Kidney epithelial cell (primary cell): Measurements from ENCODE around the gene LMF1. TPM values are rescaled to one million over a fixed set of nuclear protein-coding genes. Genes with fewer than 3 reads are reported as not detected.

Experiments used
- DNase-seq: peaks from one replicate; pipeline ENCODE4 v3.0.0-alpha.2; 2010; ENCODE audit warnings: low read depth
- H3K27me3 ChIP-seq: 2 replicates; pipeline ENCODE4 v1.6.0; 2011; ENCODE audit warnings: low read length; ENCODE audit not compliant: control insufficient read depth, insufficient read depth
- H3K36me3 ChIP-seq: 2 replicates; pipeline ENCODE4 v1.5.1; 2011; ENCODE audit warnings: low read length; ENCODE audit not compliant: control insufficient read depth, insufficient read depth
- H3K4me3 ChIP-seq: 2 replicates; pipeline ENCODE4 v1.5.1; 2011; ENCODE audit warnings: low read depth, mild to moderate bottlenecking, control low read depth, low read length
- CTCF ChIP-seq: IDR thresholded peaks from 2 replicates; pipeline ENCODE4 v1.5.1; 2011; ENCODE audit warnings: mild to moderate bottlenecking, moderate library complexity, low read length, control low read depth, inconsistent platforms; ENCODE audit not compliant: insufficient read depth, poor library complexity, severe bottlenecking
- total RNA-seq: library from RNA; depleted of rRNA; stranded (reverse); fragments of >200 nt; gene quantifications from 2 replicates; pipeline ENCODE4 v1.2.3, GENCODE V29; 2015

Gene LMF1
- total RNA-seq, 1 donor from 2014 or later, result 26.3 TPM

DNA sequence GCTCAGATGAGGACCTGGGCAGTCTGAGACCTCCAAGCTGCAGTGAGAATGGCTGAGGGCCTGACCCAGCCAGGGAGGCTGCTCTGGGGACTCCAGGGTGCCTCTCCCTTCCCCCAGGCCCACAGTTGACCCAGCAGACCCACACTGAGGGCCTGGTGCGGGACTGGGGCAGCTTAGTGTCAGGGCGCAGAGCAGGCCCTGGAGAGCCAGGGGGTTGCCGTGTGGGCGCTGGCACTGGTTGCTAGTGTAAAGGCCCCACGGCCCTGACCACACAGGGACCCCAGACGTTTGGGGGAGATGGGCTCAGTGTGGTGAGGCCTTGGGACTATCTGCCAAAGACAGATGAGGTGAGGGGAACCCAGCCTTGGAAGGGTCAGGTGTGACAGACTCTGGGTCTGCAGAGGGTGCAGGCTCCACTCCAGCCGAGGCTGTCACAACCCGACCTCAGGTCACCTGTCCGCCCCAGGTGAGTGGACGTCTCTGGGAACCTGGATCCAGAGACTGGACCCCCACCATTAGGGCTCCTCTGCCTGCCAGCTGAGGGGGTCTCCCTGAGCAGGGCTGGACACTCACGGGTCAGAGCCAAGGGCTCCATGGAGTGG is 119.5 kb downstream of the LMF1 start:
- H3K4me3 ChIP-seq, result no peak overlapping the region
- TF ChIP-seq CTCF, result no peak
- no peaks in the 10 kb centered on the region for H3K27me3 ChIP-seq
- no peak for DNase-seq
- no peaks in the 10 kb centered on the region for H3K36me3 ChIP-seq

DNA sequence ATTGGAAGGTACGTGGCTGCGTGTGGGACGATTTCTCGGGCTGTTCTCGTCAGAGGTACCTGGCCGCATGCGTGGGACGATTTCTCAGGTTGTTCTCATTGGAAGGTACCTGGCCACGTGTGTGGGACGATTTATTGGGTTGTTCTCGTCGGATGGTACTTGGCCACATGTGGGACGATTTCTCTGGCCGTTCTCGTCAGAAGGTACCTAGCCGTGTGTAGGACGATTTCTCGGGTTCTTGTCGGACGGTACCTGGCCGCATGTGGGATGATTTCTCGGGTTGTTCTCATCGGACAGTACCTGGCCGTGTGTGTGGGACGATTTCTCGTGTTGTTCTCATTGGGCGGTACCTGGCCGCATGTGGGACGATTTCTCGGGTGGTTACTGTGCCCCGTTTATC is 120.1 kb downstream of the LMF1 start:
- no peak for TF ChIP-seq CTCF
- no peaks in the 10 kb centered on the region for H3K36me3 ChIP-seq
- DNase-seq, result no peak
- no peak overlapping the region for H3K4me3 ChIP-seq
- H3K27me3 ChIP-seq, result no peaks in the 10 kb centered on the region

DNA sequence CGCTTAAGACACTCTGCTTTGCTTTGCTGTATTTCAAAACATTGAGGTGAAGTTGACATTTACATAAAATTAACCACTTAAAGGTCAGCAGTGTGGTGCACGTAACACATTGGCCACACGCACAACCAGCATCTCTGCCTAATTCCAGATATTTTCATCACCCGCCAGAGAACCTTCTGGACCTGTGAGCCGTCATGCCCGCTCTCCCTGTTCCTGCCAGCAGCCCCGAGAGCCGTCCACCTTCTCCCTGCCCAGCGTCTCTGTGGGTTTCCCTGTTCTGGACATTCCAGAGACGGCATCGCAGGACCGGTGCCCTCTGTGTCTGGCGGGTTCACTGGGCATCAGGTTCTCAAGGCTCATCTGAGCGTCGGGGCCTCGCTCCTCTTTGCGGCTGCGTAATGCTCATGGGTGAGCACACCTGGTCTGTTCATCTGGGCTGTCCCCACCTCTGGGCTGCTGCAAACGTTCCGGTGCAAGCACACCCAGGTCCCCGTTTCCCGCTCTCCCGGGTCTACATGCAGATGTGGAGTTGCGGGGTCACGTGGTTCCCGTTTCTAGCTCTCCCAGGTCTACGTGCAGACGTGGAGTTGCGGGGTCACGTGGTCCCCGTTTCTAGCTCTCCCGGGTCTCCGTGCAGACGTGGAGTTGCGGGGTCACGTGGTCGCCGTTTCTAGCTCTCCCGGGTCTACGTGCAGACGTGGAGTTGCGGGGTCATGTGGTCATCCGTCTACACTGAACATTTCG is 122.1 kb downstream of the LMF1 start:
- TF ChIP-seq CTCF, result no peak
- Histone ChIP-seq H3K27me3 (peaks cover 9% of the 10 kb centered on the region), H3K4me3 (no peak overlapping the region), H3K36me3 (no peaks in the 10 kb centered on the region)
- DNase-seq, result no peak

DNA sequence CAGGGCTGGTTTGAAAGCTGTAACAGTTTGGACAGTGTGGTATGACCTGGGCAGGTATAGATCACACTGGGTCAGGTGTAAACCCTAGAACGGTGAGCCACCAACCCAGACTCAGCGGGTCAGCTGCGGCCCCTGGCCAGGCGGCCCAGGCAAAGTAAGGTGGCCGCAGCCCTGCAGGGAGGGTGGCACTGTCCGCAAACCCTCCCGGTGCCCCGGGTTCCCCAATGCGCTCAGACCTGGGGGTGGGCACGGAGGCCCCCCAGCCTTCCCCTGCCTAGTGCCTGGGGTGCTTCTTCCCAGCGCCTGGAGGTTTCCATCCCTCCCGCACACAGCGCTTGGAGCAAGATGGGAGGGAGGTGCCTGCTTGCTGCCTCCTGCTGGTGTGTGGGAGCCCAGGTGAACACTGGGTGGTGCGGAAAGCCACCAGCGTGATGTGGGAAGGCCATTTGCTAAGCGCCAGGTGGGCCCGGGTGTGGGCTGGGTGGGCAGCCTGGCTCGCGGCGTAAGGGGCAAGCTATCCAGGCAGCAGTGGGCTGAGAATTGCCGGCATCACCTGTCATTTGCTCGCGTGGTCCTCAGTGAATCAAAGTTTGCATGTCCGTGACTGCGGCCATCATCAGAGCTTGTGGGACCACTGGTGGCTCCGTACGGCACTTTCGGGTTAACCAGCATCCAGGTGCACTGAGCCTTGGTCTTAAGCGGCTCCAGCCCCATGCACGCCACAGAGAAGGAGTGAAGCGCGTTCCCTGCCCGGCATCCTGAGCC is 122.9 kb downstream of the LMF1 start:
- Histone ChIP-seq H3K4me3 (no peak overlapping the region), H3K36me3 (no peaks in the 10 kb centered on the region), H3K27me3 (peaks cover 9% of the 10 kb centered on the region)
- DNase-seq, result no peak
- no peak for TF ChIP-seq CTCF

DNA sequence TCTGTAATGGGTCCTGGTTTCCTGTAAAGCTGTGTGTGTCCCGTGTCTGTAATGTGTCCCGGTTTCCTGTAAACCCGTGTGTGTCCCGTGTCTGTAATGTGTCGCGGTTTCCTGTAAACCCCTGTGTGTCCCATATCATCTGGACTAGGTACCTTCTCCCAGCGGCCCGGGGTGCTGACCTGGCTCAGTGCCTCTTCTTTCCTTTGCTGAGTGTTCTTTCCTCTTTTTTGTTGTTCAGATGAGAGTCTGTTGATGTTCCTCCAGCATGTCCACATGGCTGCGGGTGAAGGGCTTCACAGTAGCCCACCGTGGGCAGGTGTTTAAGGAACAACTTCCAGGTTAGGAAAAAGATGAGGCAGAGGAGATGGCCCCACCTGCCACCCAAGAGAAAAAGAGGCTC is 123.6 kb downstream of the LMF1 start:
- peaks cover 9% of the 10 kb centered on the region for H3K27me3 ChIP-seq
- H3K36me3 ChIP-seq, result no peaks in the 10 kb centered on the region
- no peak for DNase-seq
- TF ChIP-seq CTCF, result no peak
- H3K4me3 ChIP-seq, result no peak overlapping the region
